ENCODE data around the gene BAZ2B.

DNA sequence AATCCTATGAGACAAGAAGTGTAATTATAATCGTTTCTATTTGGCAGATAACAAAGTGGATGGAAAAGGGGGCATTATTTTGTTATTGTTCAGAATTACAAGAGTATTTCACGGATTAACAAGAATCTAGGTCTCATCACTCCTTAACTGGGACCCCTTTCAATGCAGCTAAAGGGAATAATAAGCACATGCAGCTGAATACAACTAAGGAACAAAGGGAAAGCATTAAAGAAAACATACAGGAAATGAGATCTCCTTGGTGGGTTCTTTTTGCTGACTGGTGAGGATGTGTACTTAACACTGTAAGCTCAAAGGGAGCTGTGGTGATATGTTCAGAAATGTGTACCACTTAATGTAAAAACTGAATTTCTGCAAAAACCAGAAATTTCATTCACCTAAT, 189.3 kb downstream of the BAZ2B start:
- TF ChIP-seq CTCF (IDR thresholded peaks at IDR 0.05; ENCODE audit: poor library complexity, severe bottlenecking) (no peak), TAF1 (IDR thresholded peaks at IDR 0.05; ENCODE audit: low read depth) (no peak), REST (IDR thresholded peaks at IDR 0.05; ENCODE audit: borderline replicate concordance) (no peak), EZH2 (IDR thresholded peaks at IDR 0.05; ENCODE audit: borderline replicate concordance, insufficient read depth, low read length, poor library complexity, severe bottlenecking) (no peak), MXI1 (conservative IDR thresholded peaks at IDR 0.05; ENCODE audit: poor library complexity, severe bottlenecking) (no peak)
